G401 (cell line): ENCODE data around the gene FAM107B. TPM values are rescaled to one million over a fixed set of nuclear protein-coding genes. Genes with fewer than 3 reads are reported as not detected.

Experiments used
- DNase-seq: peaks from one replicate; pipeline ENCODE4 v3.0.0-alpha.2; 2015; ENCODE audit warnings: low spot score
- in situ Hi-C: cut with HindIII; loops from 2 replicates; pipeline ENCODE4 v1.10.0; 2016; ENCODE audit warnings: low sequenced_read_pairs, mixed read lengths
- total RNA-seq: library from RNA; depleted of rRNA; stranded (reverse); fragments of >200 nt; shearing (Covaris generic); gene quantifications from 2 replicates; pipeline ENCODE4 v1.2.3, GENCODE V29; 2014

The FAM107B gene
- total RNA-seq, 1 experiment from 2014 or later = 44.6 TPM

- no peak for DNase-seq
- in situ Hi-C loops = no loop called here
Measured at GRCh38 chr10:14533295-14533694, 241.4 kb downstream of the FAM107B start.

- DNase-seq = no peak
- in situ Hi-C loops = no loop called here
Measured at GRCh38 chr10:14532473-14533251, 242.0 kb downstream of the FAM107B start.

- DNase-seq = no peak
- in situ Hi-C loops = no loop called here
Measured at GRCh38 chr10:14531974-14532373, 242.7 kb downstream of the FAM107B start.

GRCh38 chr10:14530465-14530864 is 244.2 kb downstream of the FAM107B start:
- no peak for DNase-seq
- in situ Hi-C loops = no loop called here

- DNase-seq = no peak
- in situ Hi-C loops = no loop called here
Measured at GRCh38 chr10:14529351-14529750, 245.3 kb downstream of the FAM107B start.

GRCh38 chr10:14528450-14528849 is 246.2 kb downstream of the FAM107B start:
- in situ Hi-C loops = no loop called here
- no peak for DNase-seq

GRCh38 chr10:14527915-14528314 is 246.8 kb downstream of the FAM107B start:
- in situ Hi-C loops = no loop called here
- DNase-seq = no peak

GRCh38 chr10:14527134-14527844 is 247.4 kb downstream of the FAM107B start:
- DNase-seq = no peak
- in situ Hi-C loops = no loop called here

GRCh38 chr10:14526326-14526725 is 248.4 kb downstream of the FAM107B start:
- in situ Hi-C loops = no loop called here
- DNase-seq = no peak

GRCh38 chr10:14524691-14525324 is 249.9 kb downstream of the FAM107B start:
- in situ Hi-C loops = no loop called here
- DNase-seq = no peak

GRCh38 chr10:14523286-14523685 is 251.4 kb downstream of the FAM107B start:
- in situ Hi-C loops = no loop called here
- DNase-seq = no peak

GRCh38 chr10:14519785-14520184 is 254.9 kb downstream of the FAM107B start:
- in situ Hi-C loops = no loop called here
- DNase-seq = no peak

- DNase-seq = no peak
- in situ Hi-C loops = no loop called here
Measured at GRCh38 chr10:14518149-14518548, 256.5 kb downstream of the FAM107B start.

- DNase-seq = no peak
- in situ Hi-C loops = no loop called here
Measured at GRCh38 chr10:14513123-14513522, 261.6 kb downstream of the FAM107B start.

GRCh38 chr10:14510346-14510745 is 264.4 kb downstream of the FAM107B start:
- in situ Hi-C loops = no loop called here
- DNase-seq = no peak

GRCh38 chr10:14508725-14509124 is 266.0 kb downstream of the FAM107B start:
- DNase-seq = no peak
- in situ Hi-C loops = no loop called here

- no peak for DNase-seq
- in situ Hi-C loops = no loop called here
Measured at GRCh38 chr10:14507781-14508180, 266.9 kb downstream of the FAM107B start.

GRCh38 chr10:14507176-14507575 is 267.5 kb downstream of the FAM107B start:
- in situ Hi-C loops = no loop called here
- no peak for DNase-seq

- in situ Hi-C loops = no loop called here
- DNase-seq = no peak
Measured at GRCh38 chr10:14502431-14502830, 272.3 kb downstream of the FAM107B start.

- DNase-seq = no peak
- in situ Hi-C loops = no loop called here
Measured at GRCh38 chr10:14500172-14500765, 274.4 kb downstream of the FAM107B start.
